H9 (cell line): ENCODE data around the gene SERPINA6. TPM values are rescaled to one million over a fixed set of nuclear protein-coding genes. Genes with fewer than 3 reads are reported as not detected.
A peak's percentile ranks its signal among the peaks of the same experiment; 100 is the strongest.

ENCODE experiments used
- DNase-seq: peaks from one replicate; pipeline ENCODE4 v3.0.0-alpha.2; 2017
- H2AFZ ChIP-seq: one replicate; pipeline ENCODE4 v1.6.1; 2013; ENCODE audit warnings: mild to moderate bottlenecking, low read length, control low read depth, moderate library complexity
- H2AK5ac ChIP-seq: 2 replicates; pipeline ENCODE4 v1.6.1; 2013; ENCODE audit warnings: low read length, control low read depth, mixed read lengths; ENCODE audit not compliant: insufficient read length
- H2BK120ac ChIP-seq: one replicate; pipeline ENCODE4 v1.6.1; 2013; ENCODE audit warnings: low read depth, mild to moderate bottlenecking, low read length, control low read depth, inconsistent platforms; ENCODE audit not compliant: poor library complexity, severe bottlenecking
- H2BK12ac ChIP-seq: 2 replicates; pipeline ENCODE4 v1.6.1; 2013; ENCODE audit warnings: low read length, control low read depth, mixed read lengths, low read depth; ENCODE audit not compliant: insufficient read length
- H2BK15ac ChIP-seq: 2 replicates; pipeline ENCODE4 v1.6.1; 2013; ENCODE audit warnings: low read depth, low read length, control low read depth
- H2BK20ac ChIP-seq: one replicate; pipeline ENCODE4 v1.6.1; 2013; ENCODE audit warnings: low read depth, mild to moderate bottlenecking, low read length, control low read depth, inconsistent platforms; ENCODE audit not compliant: poor library complexity, severe bottlenecking
- H2BK5ac ChIP-seq: 2 replicates; pipeline ENCODE4 v1.6.1; 2013; ENCODE audit warnings: low read length, control low read depth, mixed read lengths; ENCODE audit not compliant: insufficient read length
- H3K14ac ChIP-seq: 2 replicates; pipeline ENCODE4 v1.6.1; 2013; ENCODE audit warnings: low read length, control low read depth; ENCODE audit not compliant: insufficient read depth
- H3K18ac ChIP-seq: 2 replicates; pipeline ENCODE4 v1.6.1; 2013; ENCODE audit warnings: low read depth, mild to moderate bottlenecking, mixed read lengths, low read length, control low read depth; ENCODE audit not compliant: insufficient read length
- H3K23ac ChIP-seq: 2 replicates; pipeline ENCODE4 v1.6.1; 2013; ENCODE audit warnings: low read length, control low read depth, mixed read lengths, low read depth; ENCODE audit not compliant: insufficient read length
- H3K23me2 ChIP-seq: 2 replicates; pipeline ENCODE4 v1.6.1; 2013; ENCODE audit warnings: low read depth, mild to moderate bottlenecking, mixed read lengths, low read length, control low read depth; ENCODE audit not compliant: insufficient read length, poor library complexity, severe bottlenecking
- H3K27ac ChIP-seq: 2 replicates; pipeline ENCODE4 v1.5.1; 2013; ENCODE audit warnings: low read length, control low read depth, mixed read lengths, low read depth; ENCODE audit not compliant: insufficient read length
- H3K27me3 ChIP-seq: 2 replicates; pipeline ENCODE4 v1.6.1; 2013; ENCODE audit warnings: low read length, control low read depth, inconsistent platforms; ENCODE audit not compliant: insufficient read depth
- H3K4ac ChIP-seq: 2 replicates; pipeline ENCODE4 v1.6.1; 2013; ENCODE audit warnings: low read depth, mild to moderate bottlenecking, control low read depth, inconsistent platforms, low read length, moderate library complexity
- H3K4me1 ChIP-seq: 2 replicates; pipeline ENCODE4 v1.6.1; 2013; ENCODE audit warnings: low read length, control low read depth, inconsistent platforms; ENCODE audit not compliant: insufficient read depth
- H3K4me2 ChIP-seq: 2 replicates; pipeline ENCODE4 v1.6.1; 2013; ENCODE audit warnings: low read length, control low read depth, mixed read lengths; ENCODE audit not compliant: insufficient read length, insufficient read depth
- H3K56ac ChIP-seq: 2 replicates; pipeline ENCODE4 v1.6.1; 2013; ENCODE audit warnings: low read depth, mild to moderate bottlenecking, mixed read lengths, low read length, control low read depth; ENCODE audit not compliant: insufficient read length
- H3K79me1 ChIP-seq: 2 replicates; pipeline ENCODE4 v1.6.1; 2013; ENCODE audit warnings: low read depth, mild to moderate bottlenecking, moderate library complexity, low read length, control low read depth, inconsistent platforms; ENCODE audit not compliant: insufficient read depth, poor library complexity, severe bottlenecking
- H3K79me2 ChIP-seq: 2 replicates; pipeline ENCODE4 v1.6.1; 2013; ENCODE audit warnings: low read length, control low read depth, inconsistent platforms; ENCODE audit not compliant: insufficient read depth
- H3K9ac ChIP-seq: 2 replicates; pipeline ENCODE4 v1.6.1; 2013; ENCODE audit warnings: low read length, control low read depth, mixed read lengths; ENCODE audit not compliant: insufficient read length; ENCODE audit errors: extremely low read depth
- H3K9me3 ChIP-seq: one replicate; pipeline ENCODE4 v1.6.1; 2013; ENCODE audit warnings: low read depth, low read length, inconsistent platforms; ENCODE audit not compliant: control insufficient read depth
- H3T11ph ChIP-seq: one replicate; pipeline ENCODE4 v1.6.1; 2013; ENCODE audit warnings: mild to moderate bottlenecking, low read length, control low read depth, inconsistent platforms
- H4K20me1 ChIP-seq: one replicate; pipeline ENCODE4 v1.6.1; 2013; ENCODE audit not compliant: control insufficient read depth, insufficient read length, insufficient read depth
- H4K5ac ChIP-seq: 2 replicates; pipeline ENCODE4 v1.6.1; 2013; ENCODE audit warnings: low read depth, mild to moderate bottlenecking, mixed read lengths, low read length, control low read depth; ENCODE audit not compliant: insufficient read length
- H4K8ac ChIP-seq: replicated peaks from 2 replicates; pipeline ENCODE4 v1.6.1; 2013; ENCODE audit warnings: low read length, control low read depth, mixed read lengths, low read depth; ENCODE audit not compliant: insufficient read length
- H4K91ac ChIP-seq: 2 replicates; pipeline ENCODE4 v1.6.1; 2013; ENCODE audit warnings: low read depth, mild to moderate bottlenecking, moderate library complexity, mixed read lengths, low read length, control low read depth; ENCODE audit not compliant: insufficient read length
- H3K27ac Mint-ChIP-seq, 3 experiments: 2 replicates in 2 of 3; 3 replicates in 1 of 3; pipeline ENCODE4 v1.8.0; 2020 to 2021; ENCODE audit warnings: mixed read lengths in 3 of 3, mild to moderate bottlenecking in 1 of 3, moderate library complexity in 1 of 3
- H3K27me3 Mint-ChIP-seq: 2 replicates; pipeline ENCODE4 v1.8.0; 2021; ENCODE audit warnings: low read depth, mild to moderate bottlenecking, moderate library complexity, mixed read lengths
- H3K36me3 Mint-ChIP-seq, 3 experiments: 2 replicates in 2 of 3; 3 replicates in 1 of 3; pipeline ENCODE4 v1.8.0; 2020 to 2021; ENCODE audit warnings: low read depth in 3 of 3, mixed read lengths in 3 of 3; ENCODE audit not compliant: insufficient read depth in 1 of 3
- H3K4me1 Mint-ChIP-seq, 2 experiments: 2 replicates each; pipeline ENCODE4 v1.8.0; 2020; ENCODE audit warnings: mixed read lengths in 2 of 2
- H3K4me3 Mint-ChIP-seq, 2 experiments: 2 replicates in 1 of 2; 3 replicates in 1 of 2; pipeline ENCODE4 v1.8.0; 2020 to 2021; ENCODE audit warnings: mild to moderate bottlenecking in 2 of 2, mixed read lengths in 2 of 2, moderate library complexity in 1 of 2
- H3K9me3 Mint-ChIP-seq, 2 experiments: 2 replicates in 1 of 2; 3 replicates in 1 of 2; pipeline ENCODE4 v1.8.0; 2020; ENCODE audit warnings: mild to moderate bottlenecking in 2 of 2, mixed read lengths in 2 of 2, moderate library complexity in 1 of 2
- WGBS: extraction: QIAGEN DNeasy Blood & Tissue Kit; methylation state at CpG from one replicate; pipeline ENCODE4 v1.1.7; 2013; ENCODE audit warnings: missing lambda C conversion rate, low lambda C conversion rate, mixed read lengths; ENCODE audit not compliant: insufficient read length; ENCODE audit errors: extremely low coverage; 5-methylcytosine and 5-hydroxymethylcytosine counted together
- total RNA-seq: library from RNA; stranded (reverse); gene quantifications from 2 replicates; pipeline ENCODE4 v1.2.1, GENCODE V29; 2021
- TF ChIP-seq, protein P1 (sequence below): fragments of 200-600 bp; sonication (generic); conservative IDR thresholded peaks from 3 replicates; pipeline ENCODE4 v1.8.0; 2021; ENCODE audit warnings: antibody characterized with exemption, mild to moderate bottlenecking

SERPINA6 gene
- total RNA-seq, 1 experiment from 2014 or later = not detected

GRCh38 chr14:94321421-94322271, 1.5 kb downstream of the SERPINA6 start:
- Histone ChIP-seq H3K4ac (no peak overlapping the region), H2AFZ (no peak overlapping the region), H3K56ac (no peak overlapping the region), H3K4me2 (no peak overlapping the region), H3K27me3 (no peaks in the 10 kb centered on the region), H3K27ac (no peak overlapping the region), H3K18ac (no peak overlapping the region), H4K5ac (no peak overlapping the region), H4K8ac (no peak overlapping the region), H3K9me3 (no peaks in the 10 kb centered on the region), H3K79me2 (no peaks in the 10 kb centered on the region), H3T11ph (no peak overlapping the region), H2BK20ac (no peak overlapping the region), H3K4me1 (no peaks in the 10 kb centered on the region), H4K91ac (no peak overlapping the region), H2AK5ac (no peak overlapping the region), H4K20me1 (no peaks in the 10 kb centered on the region), H3K23ac (no peak overlapping the region), H2BK120ac (no peak overlapping the region), H2BK15ac (no peak overlapping the region), H2BK12ac (no peak overlapping the region), H2BK5ac (no peak overlapping the region), H3K9ac (no peak overlapping the region), H3K14ac (no peak overlapping the region), H3K23me2 (no peaks in the 10 kb centered on the region), H3K79me1 (no peaks in the 10 kb centered on the region)
- Mint-ChIP-seq H3K4me3 (no peak overlapping the region; a peak in 1 of 5 replicates), H3K9me3 (0 out of 5 replicates have a peak, but pooled peaks cover 0 to 2% of the 10 kb centered on the region in 2 experiments), H3K27ac (peak overlapping the region in 1 of 3 experiments; percentile 54; a peak in 1 of 7 replicates), H3K4me1 (peaks cover 5 to 6% of the 10 kb centered on the region in 2 experiments; a peak in 2 of 4 replicates), H3K27me3 (peaks cover 5% of the 10 kb centered on the region; the same call in 1 of the 2 replicates), H3K36me3 (no peaks in the 10 kb centered on the region)
- no CpG with 5 or more reads among the region's 5 CpGs for WGBS
- TF ChIP-seq, protein P1, sequence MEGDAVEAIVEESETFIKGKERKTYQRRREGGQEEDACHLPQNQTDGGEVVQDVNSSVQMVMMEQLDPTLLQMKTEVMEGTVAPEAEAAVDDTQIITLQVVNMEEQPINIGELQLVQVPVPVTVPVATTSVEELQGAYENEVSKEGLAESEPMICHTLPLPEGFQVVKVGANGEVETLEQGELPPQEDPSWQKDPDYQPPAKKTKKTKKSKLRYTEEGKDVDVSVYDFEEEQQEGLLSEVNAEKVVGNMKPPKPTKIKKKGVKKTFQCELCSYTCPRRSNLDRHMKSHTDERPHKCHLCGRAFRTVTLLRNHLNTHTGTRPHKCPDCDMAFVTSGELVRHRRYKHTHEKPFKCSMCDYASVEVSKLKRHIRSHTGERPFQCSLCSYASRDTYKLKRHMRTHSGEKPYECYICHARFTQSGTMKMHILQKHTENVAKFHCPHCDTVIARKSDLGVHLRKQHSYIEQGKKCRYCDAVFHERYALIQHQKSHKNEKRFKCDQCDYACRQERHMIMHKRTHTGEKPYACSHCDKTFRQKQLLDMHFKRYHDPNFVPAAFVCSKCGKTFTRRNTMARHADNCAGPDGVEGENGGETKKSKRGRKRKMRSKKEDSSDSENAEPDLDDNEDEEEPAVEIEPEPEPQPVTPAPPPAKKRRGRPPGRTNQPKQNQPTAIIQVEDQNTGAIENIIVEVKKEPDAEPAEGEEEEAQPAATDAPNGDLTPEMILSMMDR = no peak
- DNase-seq = no peak
